ENCODE data around the gene OTULINL.

OTULINL gene

DNA sequence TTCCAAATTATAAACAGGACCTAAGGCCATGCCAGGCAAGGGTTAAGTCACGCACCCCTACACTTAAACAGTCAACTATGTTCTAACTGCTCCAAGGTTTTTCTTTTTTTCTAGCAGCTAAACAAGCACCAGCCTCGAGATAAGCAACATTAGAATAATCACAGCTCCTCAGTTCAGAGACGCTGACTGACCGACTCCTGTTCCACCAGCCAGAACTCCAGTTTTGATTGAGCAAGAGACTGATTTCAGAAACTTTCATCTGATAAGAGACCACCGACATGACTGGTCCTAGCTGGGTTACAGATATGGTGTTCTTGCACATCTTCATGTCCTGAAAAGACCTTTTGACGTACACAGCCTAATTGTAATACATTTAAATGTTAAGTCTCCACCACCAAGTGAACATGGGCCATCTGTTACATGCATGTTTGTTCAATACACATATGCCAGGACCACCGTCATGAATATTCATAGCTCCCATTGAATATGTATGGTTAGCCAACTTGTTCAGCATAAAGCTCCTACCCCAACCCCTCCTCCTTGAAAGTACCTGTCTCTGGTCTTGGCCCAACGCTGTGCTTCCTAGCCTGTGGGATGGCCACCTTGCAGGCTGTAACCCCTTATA lies 23.7 kb upstream of the OTULINL start:
- Histone ChIP-seq H3K4me3 (ENCODE audit: low read length in 2 of 2) (no peak overlapping the region), H3K4me1 (ENCODE audit: control insufficient read depth, insufficient read depth, low read length) (no peaks in the 10 kb centered on the region), H3K9me3 (ENCODE audit: control insufficient read depth in 2 of 2, low read length in 2 of 2) (no peaks in the 10 kb centered on the region), H3K36me3 (ENCODE audit: control insufficient read depth in 2 of 2, insufficient read depth in 2 of 2, low read length in 2 of 2) (no peaks in the 10 kb centered on the region), H3K27ac (ENCODE audit: low read length) (no peak overlapping the region), H3K27me3 (ENCODE audit: control insufficient read depth in 1 of 2, insufficient read depth in 2 of 2, low read length in 2 of 2) (no peaks in the 10 kb centered on the region), H3K9ac (ENCODE audit: low read length in 2 of 2) (no peak overlapping the region)

DNA sequence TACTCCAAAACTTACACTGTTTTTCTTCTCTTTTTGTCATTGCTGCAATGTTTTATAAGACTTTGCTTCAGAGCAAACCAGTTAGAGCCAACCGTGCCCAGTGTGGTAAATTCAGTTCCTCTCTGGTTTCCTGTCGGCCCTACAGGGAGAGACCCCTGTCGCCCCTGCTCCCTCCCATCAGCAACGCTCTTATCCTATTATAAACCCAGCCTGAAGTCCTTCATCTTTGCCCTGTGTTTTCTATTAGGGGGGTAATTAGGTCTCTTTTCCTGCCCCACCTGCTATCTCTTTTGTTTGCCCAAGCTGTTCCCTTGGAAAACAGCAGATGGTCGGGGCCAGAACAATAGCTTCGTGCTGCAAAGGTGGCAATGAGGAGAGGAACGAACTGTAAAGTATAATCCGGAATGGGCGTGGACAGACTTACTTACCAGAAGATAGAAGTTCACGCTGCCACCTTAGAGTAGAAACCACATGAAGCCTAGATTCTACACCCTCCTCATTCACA lies 21.4 kb upstream of the OTULINL start:
- no peak overlapping the region for H3K9ac ChIP-seq (ENCODE audit: low read length in 2 of 2)
- H3K36me3 ChIP-seq (ENCODE audit: control insufficient read depth in 2 of 2, insufficient read depth in 2 of 2, low read length in 2 of 2): no peaks in the 10 kb centered on the region

DNA sequence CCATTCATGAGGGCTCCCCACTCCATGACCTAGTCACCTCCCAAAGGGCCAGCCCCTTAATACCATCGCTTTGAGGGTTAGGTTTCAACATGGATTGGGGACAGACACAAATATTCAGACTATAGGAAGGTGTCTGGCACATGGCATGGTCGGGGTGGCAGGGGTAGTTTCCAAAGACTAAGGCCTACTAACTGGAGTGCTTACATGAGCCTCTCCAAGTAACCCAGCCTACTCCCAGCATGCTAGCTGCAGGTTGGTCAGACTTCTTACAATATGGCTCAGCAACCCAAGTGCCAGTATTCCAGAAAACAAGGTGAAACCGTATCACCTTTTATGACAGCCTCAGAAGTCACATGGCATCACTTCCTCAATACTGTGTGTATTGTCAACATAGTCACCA lies 19.9 kb upstream of the OTULINL start:
- H3K4me1 ChIP-seq (ENCODE audit: control insufficient read depth, insufficient read depth, low read length): no peaks in the 10 kb centered on the region
- H3K36me3 ChIP-seq (ENCODE audit: control insufficient read depth in 2 of 2, insufficient read depth in 2 of 2, low read length in 2 of 2): no peaks in the 10 kb centered on the region
- H3K27ac ChIP-seq (ENCODE audit: low read length): no peak overlapping the region
- H3K27me3 ChIP-seq (ENCODE audit: control insufficient read depth in 1 of 2, insufficient read depth in 2 of 2, low read length in 2 of 2): no peaks in the 10 kb centered on the region
- H3K4me3 ChIP-seq (ENCODE audit: low read length in 2 of 2): no peak overlapping the region
- no peak overlapping the region for H3K9ac ChIP-seq (ENCODE audit: low read length in 2 of 2)
- H3K9me3 ChIP-seq (ENCODE audit: control insufficient read depth in 2 of 2, low read length in 2 of 2): no peaks in the 10 kb centered on the region

More for the DNA sequence above, 21.4 kb upstream of the OTULINL start:
- no peaks in the 10 kb centered on the region for H3K9me3 ChIP-seq (ENCODE audit: control insufficient read depth in 2 of 2, low read length in 2 of 2)
- H3K4me3 ChIP-seq (ENCODE audit: low read length in 2 of 2): no peak overlapping the region
- H3K27ac ChIP-seq (ENCODE audit: low read length): no peak overlapping the region
- no peaks in the 10 kb centered on the region for H3K27me3 ChIP-seq (ENCODE audit: control insufficient read depth in 1 of 2, insufficient read depth in 2 of 2, low read length in 2 of 2)
- no peaks in the 10 kb centered on the region for H3K4me1 ChIP-seq (ENCODE audit: control insufficient read depth, insufficient read depth, low read length)

DNA sequence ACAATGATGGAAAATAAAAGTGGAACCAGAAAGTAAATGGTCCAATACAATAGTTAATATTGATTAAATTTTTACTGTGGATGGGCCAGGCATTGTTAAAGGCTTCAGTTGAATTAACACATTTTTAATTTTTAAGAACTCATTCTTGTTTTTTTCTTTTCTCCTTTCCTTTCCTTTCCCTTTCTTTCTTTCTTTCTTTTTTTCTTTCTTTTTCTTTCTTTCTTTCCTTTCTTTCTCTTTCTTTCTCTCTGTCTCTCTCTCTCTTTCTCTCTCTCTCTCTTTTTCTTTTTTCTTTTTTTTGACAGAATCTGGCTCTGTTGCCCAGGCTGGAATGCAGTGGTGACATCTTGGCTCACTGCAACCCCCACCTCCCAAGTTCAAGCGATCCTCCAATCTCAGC lies 13.3 kb upstream of the OTULINL start:
- Histone ChIP-seq H3K36me3 (ENCODE audit: control insufficient read depth in 2 of 2, insufficient read depth in 2 of 2, low read length in 2 of 2) (no peaks in the 10 kb centered on the region), H3K4me1 (ENCODE audit: control insufficient read depth, insufficient read depth, low read length) (no peaks in the 10 kb centered on the region), H3K9me3 (ENCODE audit: control insufficient read depth in 2 of 2, low read length in 2 of 2) (no peaks in the 10 kb centered on the region), H3K27ac (ENCODE audit: low read length) (no peak overlapping the region), H3K27me3 (ENCODE audit: control insufficient read depth in 1 of 2, insufficient read depth in 2 of 2, low read length in 2 of 2) (no peaks in the 10 kb centered on the region), H3K4me3 (ENCODE audit: low read length in 2 of 2) (no peak overlapping the region), H3K9ac (ENCODE audit: low read length in 2 of 2) (no peak overlapping the region)

DNA sequence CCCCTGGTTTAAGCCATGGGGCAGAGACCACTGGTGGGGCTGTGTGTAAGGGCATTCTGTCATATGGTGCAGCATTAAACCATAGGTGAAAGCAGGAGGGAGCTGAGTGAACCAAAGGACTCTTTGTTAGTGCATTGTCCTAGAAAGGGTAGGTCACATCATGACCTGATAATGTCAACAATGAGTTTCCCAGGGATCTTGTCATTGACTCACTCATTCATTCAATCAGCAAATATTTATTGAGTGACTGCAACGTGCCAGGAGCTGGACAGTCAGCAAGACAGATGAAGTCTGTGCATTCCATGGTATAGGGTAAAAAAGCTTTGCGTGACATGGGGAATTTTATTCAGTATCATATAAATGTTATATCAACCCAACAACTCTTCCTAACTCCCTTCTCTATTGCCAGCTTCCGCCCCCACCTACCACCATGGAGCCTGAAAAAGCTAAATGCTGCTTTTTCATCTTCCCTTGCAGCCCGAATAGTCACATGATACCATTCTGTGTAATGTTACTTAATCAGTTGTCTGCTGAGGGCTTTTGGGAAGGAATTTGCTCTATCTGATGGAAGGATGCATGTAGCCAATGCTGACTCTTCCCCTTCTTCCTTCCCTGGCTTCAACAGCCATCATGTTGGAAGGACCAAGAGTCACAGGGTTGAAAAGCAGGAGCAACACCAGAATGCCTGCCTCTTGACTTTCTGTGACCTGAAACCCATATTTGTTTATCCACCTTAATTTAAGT lies 11.5 kb upstream of the OTULINL start:
- Histone ChIP-seq H3K36me3 (ENCODE audit: control insufficient read depth in 2 of 2, insufficient read depth in 2 of 2, low read length in 2 of 2) (no peaks in the 10 kb centered on the region), H3K9me3 (ENCODE audit: control insufficient read depth in 2 of 2, low read length in 2 of 2) (no peaks in the 10 kb centered on the region), H3K27ac (ENCODE audit: low read length) (no peak overlapping the region), H3K4me1 (ENCODE audit: control insufficient read depth, insufficient read depth, low read length) (no peaks in the 10 kb centered on the region), H3K27me3 (ENCODE audit: control insufficient read depth in 1 of 2, insufficient read depth in 2 of 2, low read length in 2 of 2) (peaks cover 0 to 3% of the 10 kb centered on the region in 2 donors), H3K9ac (ENCODE audit: low read length in 2 of 2) (no peak overlapping the region), H3K4me3 (ENCODE audit: low read length in 2 of 2) (no peak overlapping the region)

DNA sequence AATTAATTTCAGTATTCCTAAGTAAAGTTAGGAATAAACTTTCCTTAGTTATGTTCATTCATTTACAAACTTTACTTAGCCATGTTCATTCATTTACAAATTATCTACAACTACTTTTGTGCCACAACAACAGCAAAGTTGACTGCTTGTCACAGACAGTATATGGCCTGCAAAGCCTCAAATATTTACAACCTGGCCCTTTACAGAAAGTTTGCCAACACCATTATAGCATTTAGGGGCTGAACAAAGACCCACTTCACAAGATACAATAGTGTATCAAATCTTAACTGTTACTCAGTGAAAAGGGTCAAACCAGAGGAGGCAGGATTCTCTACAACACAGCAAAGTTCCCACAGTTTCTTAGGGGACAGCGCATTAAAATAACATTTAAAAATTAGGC lies 9.7 kb upstream of the OTULINL start:
- Histone ChIP-seq H3K36me3 (ENCODE audit: control insufficient read depth in 2 of 2, insufficient read depth in 2 of 2, low read length in 2 of 2) (no peaks in the 10 kb centered on the region), H3K27me3 (ENCODE audit: control insufficient read depth in 1 of 2, insufficient read depth in 2 of 2, low read length in 2 of 2) (peaks cover 0 to 4% of the 10 kb centered on the region in 2 donors), H3K9ac (ENCODE audit: low read length in 2 of 2) (no peak overlapping the region), H3K9me3 (ENCODE audit: control insufficient read depth in 2 of 2, low read length in 2 of 2) (no peaks in the 10 kb centered on the region), H3K27ac (ENCODE audit: low read length) (no peak overlapping the region), H3K4me1 (ENCODE audit: control insufficient read depth, insufficient read depth, low read length) (no peaks in the 10 kb centered on the region), H3K4me3 (ENCODE audit: low read length in 2 of 2) (no peak overlapping the region)

DNA sequence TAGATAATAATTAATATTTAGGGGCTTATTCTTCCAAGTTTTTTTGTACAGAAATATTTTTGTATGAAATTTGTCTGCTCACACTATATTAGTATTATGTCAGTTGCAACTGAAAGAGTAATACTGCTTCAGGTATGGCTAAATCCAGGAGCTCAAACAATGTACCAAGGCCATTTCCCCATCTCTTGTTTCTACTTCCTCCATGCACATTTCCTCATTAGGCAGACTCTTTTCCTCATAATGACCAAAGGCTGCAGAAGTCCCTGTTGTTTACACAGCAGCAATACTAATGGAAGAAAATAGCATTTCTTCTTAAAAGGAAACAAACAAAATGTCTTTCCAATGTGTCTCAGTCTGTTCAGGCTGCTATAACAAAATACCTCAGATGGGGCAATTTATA lies 9.2 kb upstream of the OTULINL start:
- Histone ChIP-seq H3K27ac (ENCODE audit: low read length) (no peak overlapping the region), H3K4me3 (ENCODE audit: low read length in 2 of 2) (no peak overlapping the region), H3K4me1 (ENCODE audit: control insufficient read depth, insufficient read depth, low read length) (no peaks in the 10 kb centered on the region), H3K36me3 (ENCODE audit: control insufficient read depth in 2 of 2, insufficient read depth in 2 of 2, low read length in 2 of 2) (no peaks in the 10 kb centered on the region), H3K27me3 (ENCODE audit: control insufficient read depth in 1 of 2, insufficient read depth in 2 of 2, low read length in 2 of 2) (peaks cover 0 to 4% of the 10 kb centered on the region in 2 donors), H3K9me3 (ENCODE audit: control insufficient read depth in 2 of 2, low read length in 2 of 2) (no peaks in the 10 kb centered on the region), H3K9ac (ENCODE audit: low read length in 2 of 2) (no peak overlapping the region)

DNA sequence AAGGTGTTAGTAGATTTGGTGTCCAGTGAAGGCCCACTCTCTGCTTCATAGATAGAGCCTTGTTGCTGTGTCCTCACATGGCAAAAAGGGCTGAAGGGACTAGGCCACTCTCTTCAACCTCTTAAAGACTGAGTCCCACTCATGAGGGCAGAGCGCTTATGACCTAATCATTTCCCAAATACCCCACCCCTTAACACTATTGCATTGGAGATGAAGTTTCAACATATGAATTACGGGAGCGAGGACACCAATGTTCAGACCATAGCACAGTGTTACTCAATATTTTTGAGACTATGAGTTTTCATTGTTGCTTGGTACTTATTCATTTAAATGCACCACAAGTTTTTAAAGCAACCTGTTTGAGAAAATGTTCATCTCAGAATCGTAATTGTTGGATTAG lies 8.8 kb upstream of the OTULINL start:
- H3K27ac ChIP-seq (ENCODE audit: low read length): no peak overlapping the region

DNA sequence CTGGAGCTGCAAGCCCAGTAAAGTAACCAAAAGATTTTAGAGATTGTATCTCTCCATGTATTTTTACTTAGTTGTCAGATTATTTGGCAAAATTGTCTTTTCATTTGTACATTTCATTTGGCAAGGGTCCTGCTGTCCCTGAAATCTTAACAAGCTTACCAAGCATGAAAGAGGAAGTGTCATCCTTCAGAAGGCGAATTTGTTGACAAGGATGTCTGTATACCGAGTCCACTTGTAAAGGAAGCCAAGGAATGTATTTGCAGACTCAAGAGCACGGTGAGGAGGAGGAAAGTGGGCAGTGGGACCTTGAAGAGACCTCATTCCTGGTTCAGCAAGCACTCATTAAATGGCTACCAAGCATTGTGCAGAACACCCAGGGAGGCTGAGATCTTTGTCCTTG lies 7.5 kb upstream of the OTULINL start:
- Histone ChIP-seq H3K27me3 (ENCODE audit: control insufficient read depth in 1 of 2, insufficient read depth in 2 of 2, low read length in 2 of 2) (peaks cover 7 to 11% of the 10 kb centered on the region in 2 donors), H3K27ac (ENCODE audit: low read length) (no peak overlapping the region), H3K4me1 (ENCODE audit: control insufficient read depth, insufficient read depth, low read length) (no peaks in the 10 kb centered on the region), H3K36me3 (ENCODE audit: control insufficient read depth in 2 of 2, insufficient read depth in 2 of 2, low read length in 2 of 2) (no peaks in the 10 kb centered on the region), H3K9ac (ENCODE audit: low read length in 2 of 2) (no peak overlapping the region), H3K4me3 (ENCODE audit: low read length in 2 of 2) (no peak overlapping the region), H3K9me3 (ENCODE audit: control insufficient read depth in 2 of 2, low read length in 2 of 2) (no peaks in the 10 kb centered on the region)

More for the DNA sequence above, 8.8 kb upstream of the OTULINL start:
- H3K27me3 ChIP-seq (ENCODE audit: control insufficient read depth in 1 of 2, insufficient read depth in 2 of 2, low read length in 2 of 2): peaks cover 0 to 4% of the 10 kb centered on the region in 2 donors
- no peaks in the 10 kb centered on the region for H3K36me3 ChIP-seq (ENCODE audit: control insufficient read depth in 2 of 2, insufficient read depth in 2 of 2, low read length in 2 of 2)
- no peaks in the 10 kb centered on the region for H3K4me1 ChIP-seq (ENCODE audit: control insufficient read depth, insufficient read depth, low read length)
- H3K9ac ChIP-seq (ENCODE audit: low read length in 2 of 2): no peak overlapping the region
- H3K9me3 ChIP-seq (ENCODE audit: control insufficient read depth in 2 of 2, low read length in 2 of 2): no peaks in the 10 kb centered on the region
- no peak overlapping the region for H3K4me3 ChIP-seq (ENCODE audit: low read length in 2 of 2)

DNA sequence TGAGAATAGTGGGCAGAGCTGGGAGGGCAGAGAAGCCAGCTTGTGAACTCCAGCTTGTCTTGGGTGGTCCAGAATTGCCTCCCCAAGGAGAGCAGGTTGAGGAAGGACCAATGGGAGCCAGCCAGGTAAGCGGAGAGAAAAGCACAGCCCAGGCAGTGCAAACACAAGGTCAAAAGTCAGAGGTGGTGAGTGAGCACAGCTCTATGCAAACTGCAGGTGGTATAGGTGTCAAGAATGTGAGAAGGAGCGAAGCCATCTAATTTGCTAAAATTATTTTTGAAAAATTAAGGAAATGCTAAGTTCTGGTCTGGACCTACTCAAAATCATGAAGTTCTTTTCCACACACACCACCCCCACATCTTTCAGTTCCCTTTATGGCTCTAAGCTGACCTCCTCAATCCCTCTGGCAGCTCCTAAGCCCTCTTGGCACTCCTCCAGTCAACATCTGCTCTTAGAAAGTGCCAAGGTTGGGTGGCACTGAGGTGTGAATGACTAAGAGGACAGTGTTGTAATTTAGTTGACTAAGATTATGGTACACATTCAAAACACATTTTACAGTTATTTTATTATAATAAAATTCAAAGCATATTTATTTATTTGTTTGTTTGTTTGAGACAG lies 6.6 kb upstream of the OTULINL start:
- H3K36me3 ChIP-seq (ENCODE audit: control insufficient read depth in 2 of 2, insufficient read depth in 2 of 2, low read length in 2 of 2): no peaks in the 10 kb centered on the region
- no peaks in the 10 kb centered on the region for H3K9me3 ChIP-seq (ENCODE audit: control insufficient read depth in 2 of 2, low read length in 2 of 2)
- H3K27me3 ChIP-seq (ENCODE audit: control insufficient read depth in 1 of 2, insufficient read depth in 2 of 2, low read length in 2 of 2): peaks cover 7 to 11% of the 10 kb centered on the region in 2 donors
- H3K27ac ChIP-seq (ENCODE audit: low read length): no peak overlapping the region
- no peak overlapping the region for H3K4me3 ChIP-seq (ENCODE audit: low read length in 2 of 2)
- H3K4me1 ChIP-seq (ENCODE audit: control insufficient read depth, insufficient read depth, low read length): no peaks in the 10 kb centered on the region
- no peak overlapping the region for H3K9ac ChIP-seq (ENCODE audit: low read length in 2 of 2)

DNA sequence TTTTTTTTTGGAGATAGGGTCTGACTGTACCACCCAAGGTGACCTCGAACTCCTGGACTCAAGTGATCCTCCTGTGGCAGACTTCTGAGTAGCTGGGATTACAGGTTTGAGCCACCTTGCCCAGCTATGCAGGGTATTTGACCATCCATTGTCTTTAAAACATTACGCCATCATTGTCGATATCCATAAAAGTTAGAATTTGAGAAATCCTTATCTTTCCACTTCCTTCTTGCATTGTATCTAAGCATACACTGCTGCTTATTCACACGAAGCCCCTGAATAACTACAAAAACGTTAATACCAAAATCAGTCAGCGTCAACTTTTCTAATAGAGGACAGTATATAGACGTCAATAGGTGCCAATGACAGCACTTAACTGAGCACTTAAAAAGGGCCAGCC lies 5.4 kb upstream of the OTULINL start:
- Histone ChIP-seq H3K9ac (ENCODE audit: low read length in 2 of 2) (no peak overlapping the region), H3K36me3 (ENCODE audit: control insufficient read depth in 2 of 2, insufficient read depth in 2 of 2, low read length in 2 of 2) (no peaks in the 10 kb centered on the region), H3K27ac (ENCODE audit: low read length) (no peak overlapping the region), H3K4me3 (ENCODE audit: low read length in 2 of 2) (no peak overlapping the region), H3K9me3 (ENCODE audit: control insufficient read depth in 2 of 2, low read length in 2 of 2) (no peaks in the 10 kb centered on the region), H3K27me3 (ENCODE audit: control insufficient read depth in 1 of 2, insufficient read depth in 2 of 2, low read length in 2 of 2) (peaks cover 7 to 15% of the 10 kb centered on the region in 2 donors), H3K4me1 (ENCODE audit: control insufficient read depth, insufficient read depth, low read length) (peaks cover 2% of the 10 kb centered on the region)
